Stimulated activated CD4-positive, alpha-beta T cell treated with anti-CD3 and anti-CD28 coated beads, TNF-alpha, amount 100 ng/mL, for 1 hour (primary cell): ENCODE results near the gene IL1RAPL2.

Experiments
- DNase-seq, 3 donors: peaks; one replicate each; pipeline ENCODE4 v3.0.0-alpha.2; 2020; ENCODE audit warnings: low read depth in 3 of 3, low spot score in 1 of 3

Gene IL1RAPL2

GRCh38 chrX:105260291-105261043 lies 694.5 kb downstream of the IL1RAPL2 start:
- DNase-seq: no peak

- DNase-seq: no peak
Observed at GRCh38 chrX:105263171-105263570, 697.2 kb downstream of the IL1RAPL2 start.

GRCh38 chrX:105263801-105264200 lies 697.8 kb downstream of the IL1RAPL2 start:
- DNase-seq: no peak

GRCh38 chrX:105265093-105265492 lies 699.1 kb downstream of the IL1RAPL2 start:
- DNase-seq: no peak

GRCh38 chrX:105266456-105266855 lies 700.5 kb downstream of the IL1RAPL2 start:
- no peak for DNase-seq

GRCh38 chrX:105267167-105267566 lies 701.2 kb downstream of the IL1RAPL2 start:
- no peak for DNase-seq

GRCh38 chrX:105269386-105269785 lies 703.4 kb downstream of the IL1RAPL2 start:
- DNase-seq: no peak

GRCh38 chrX:105273326-105273725 lies 707.3 kb downstream of the IL1RAPL2 start:
- DNase-seq: no peak

- DNase-seq: no peak
Observed at GRCh38 chrX:105274091-105274490, 708.1 kb downstream of the IL1RAPL2 start.

GRCh38 chrX:105277132-105277531 lies 711.1 kb downstream of the IL1RAPL2 start:
- DNase-seq: no peak

GRCh38 chrX:105282077-105282476 lies 716.1 kb downstream of the IL1RAPL2 start:
- DNase-seq: no peak

GRCh38 chrX:105297041-105297440 lies 731.0 kb downstream of the IL1RAPL2 start:
- no peak for DNase-seq

GRCh38 chrX:105299286-105299685 lies 733.3 kb downstream of the IL1RAPL2 start:
- DNase-seq: no peak

GRCh38 chrX:105302246-105302645 lies 736.2 kb downstream of the IL1RAPL2 start:
- DNase-seq: no peak

GRCh38 chrX:105307762-105308161 lies 741.8 kb downstream of the IL1RAPL2 start:
- DNase-seq: no peak

GRCh38 chrX:105313596-105313995 lies 747.6 kb downstream of the IL1RAPL2 start:
- DNase-seq: no peak

- DNase-seq: no peak
Observed at GRCh38 chrX:105314458-105314857, 748.5 kb downstream of the IL1RAPL2 start.

- DNase-seq: no peak
Observed at GRCh38 chrX:105315248-105315647, 749.2 kb downstream of the IL1RAPL2 start.

- no peak for DNase-seq
Observed at GRCh38 chrX:105317117-105317516, 751.1 kb downstream of the IL1RAPL2 start.

GRCh38 chrX:105323928-105324327 lies 757.9 kb downstream of the IL1RAPL2 start:
- DNase-seq: no peak

- DNase-seq: no peak
Observed at GRCh38 chrX:105328773-105329172, 762.8 kb downstream of the IL1RAPL2 start.

- DNase-seq: no peak
Observed at GRCh38 chrX:105331244-105331643, 765.2 kb downstream of the IL1RAPL2 start.

- DNase-seq: no peak
Observed at GRCh38 chrX:105347373-105347772, 781.4 kb downstream of the IL1RAPL2 start.
